HG03175 (cell line): Measurements from ENCODE around the gene CHRNA3.

Experiments
- ATAC-seq: cut with Tn5 transposase; IDR thresholded peaks from one replicate; pipeline ENCODE4 v1.9.1; 2021; ENCODE audit warnings: mild to moderate bottlenecking, moderate library complexity; ENCODE audit not compliant: unreplicated experiment

CHRNA3 gene

GRCh38 chr15:78637776-78638435 is 17.1 kb upstream of the CHRNA3 start:
- no peak for ATAC-seq

DNA sequence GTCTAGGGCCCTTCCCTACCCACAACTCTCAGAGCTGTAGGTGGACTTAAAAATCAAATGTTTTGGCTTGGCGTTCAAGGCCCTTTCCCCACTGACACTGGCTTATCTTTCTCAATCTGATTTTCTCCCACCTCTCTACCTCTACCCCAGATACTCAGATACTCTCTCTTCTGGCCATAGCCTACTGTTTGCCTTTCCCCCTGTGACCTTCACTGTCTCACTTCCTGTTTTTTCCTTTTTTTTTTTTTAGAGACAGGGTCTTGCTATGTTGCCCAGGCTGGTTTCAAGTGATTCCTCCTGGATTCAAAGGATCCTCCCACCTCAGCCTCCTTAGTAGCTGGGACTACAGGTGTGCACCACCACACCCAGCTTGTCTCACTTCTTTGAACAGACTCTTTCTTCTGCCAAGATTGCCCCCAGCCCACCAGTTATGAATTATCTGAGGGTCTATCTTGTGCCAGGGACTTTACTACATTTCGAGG is 15.6 kb upstream of the CHRNA3 start:
- no peak for ATAC-seq

DNA sequence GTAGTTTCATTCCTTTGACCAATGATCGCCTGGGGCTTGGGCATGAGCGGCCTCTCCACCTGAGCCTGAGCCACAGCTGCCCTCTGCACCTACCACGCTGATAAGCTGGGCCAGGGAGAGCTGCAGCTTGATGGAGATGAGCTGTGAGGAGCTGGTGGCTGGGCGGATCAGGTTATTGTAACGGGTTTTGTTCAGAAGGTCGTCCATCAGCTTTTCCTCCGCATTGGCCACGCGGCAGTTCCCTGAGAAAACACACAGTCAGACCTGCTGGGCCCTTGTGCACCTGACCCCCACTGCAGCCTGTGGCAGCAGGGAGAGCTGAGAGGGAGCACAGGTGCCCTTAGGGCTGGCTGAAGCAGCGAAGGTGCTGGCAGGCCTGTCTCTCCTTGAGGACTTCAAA is 14.6 kb upstream of the CHRNA3 start:
- ATAC-seq, result no peak

- no peak for ATAC-seq
Observed at GRCh38 chr15:78634210-78635145, 13.7 kb upstream of the CHRNA3 start.

DNA sequence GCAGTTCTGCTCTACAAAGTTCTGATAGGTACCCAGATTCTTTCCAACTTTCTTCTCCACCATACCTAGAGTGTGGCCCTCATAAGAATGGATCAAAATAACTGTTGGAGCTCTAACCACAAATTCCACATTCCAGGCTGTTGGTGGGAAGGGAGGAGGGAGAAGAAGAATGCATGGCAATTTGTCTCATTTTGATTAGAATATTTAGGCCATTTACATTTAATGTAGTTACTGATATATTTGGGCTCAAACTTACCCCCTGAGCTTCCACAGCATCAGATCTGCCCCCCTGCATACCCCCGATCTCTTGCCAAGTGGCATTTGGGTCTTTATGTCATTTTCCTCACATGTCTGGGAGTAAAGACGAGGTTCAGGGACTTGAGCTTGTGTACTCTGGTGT is 12.6 kb upstream of the CHRNA3 start:
- no peak for ATAC-seq

GRCh38 chr15:78630886-78631633 is 10.3 kb upstream of the CHRNA3 start:
- ATAC-seq, result no peak

DNA sequence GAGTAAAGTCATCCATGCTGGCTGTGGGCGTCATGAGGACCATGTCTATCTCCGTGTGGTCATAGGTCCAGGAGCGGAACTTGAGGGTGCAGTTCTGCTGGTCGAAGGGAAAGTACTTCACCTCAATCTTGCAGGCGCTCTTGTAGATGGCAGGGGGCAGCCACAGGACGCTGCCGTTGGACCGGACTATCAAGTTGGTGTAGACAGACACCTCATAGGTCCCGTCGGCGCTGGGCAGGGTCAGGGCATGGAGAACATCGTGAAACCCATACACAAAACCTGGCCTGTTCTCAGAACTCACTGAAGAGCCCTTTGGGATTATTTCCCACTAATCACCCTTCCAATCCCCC is 8.9 kb upstream of the CHRNA3 start:
- ATAC-seq, result no peak

GRCh38 chr15:78629031-78629715 is 8.4 kb upstream of the CHRNA3 start:
- no peak for ATAC-seq

GRCh38 chr15:78628227-78628626 is 7.4 kb upstream of the CHRNA3 start:
- no peak for ATAC-seq

GRCh38 chr15:78627348-78627747 is 6.6 kb upstream of the CHRNA3 start:
- no peak for ATAC-seq

DNA sequence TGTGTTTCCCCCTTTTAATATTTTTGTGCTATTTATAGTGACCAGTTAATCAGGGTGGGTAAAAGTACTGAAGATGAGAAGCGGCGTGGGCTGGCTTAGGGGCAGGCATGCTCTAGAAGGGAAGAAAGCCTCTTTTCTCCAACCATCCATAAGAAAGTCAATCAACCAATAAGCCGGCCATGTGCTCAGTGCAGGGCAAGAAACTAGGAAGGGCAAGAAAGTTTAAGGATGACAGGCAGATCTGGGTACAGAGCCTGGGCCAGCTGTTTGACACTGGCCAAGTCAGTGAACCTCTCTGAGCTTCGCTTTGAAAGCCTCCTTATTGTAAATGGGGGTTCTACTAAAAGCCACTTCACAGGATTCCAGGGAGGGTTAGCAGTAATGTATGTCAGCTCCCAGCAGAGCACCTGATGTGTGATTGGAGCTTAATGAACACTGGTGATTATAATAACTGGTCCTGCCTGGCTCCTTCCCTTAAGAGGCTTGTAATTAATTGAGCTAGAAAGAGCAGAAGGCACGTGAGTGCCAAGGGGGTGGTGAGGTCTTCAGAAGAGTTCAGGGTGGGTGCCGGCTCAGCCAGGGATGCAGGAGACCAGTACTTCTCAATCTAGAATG is 5.7 kb upstream of the CHRNA3 start:
- ATAC-seq, result no peak

DNA sequence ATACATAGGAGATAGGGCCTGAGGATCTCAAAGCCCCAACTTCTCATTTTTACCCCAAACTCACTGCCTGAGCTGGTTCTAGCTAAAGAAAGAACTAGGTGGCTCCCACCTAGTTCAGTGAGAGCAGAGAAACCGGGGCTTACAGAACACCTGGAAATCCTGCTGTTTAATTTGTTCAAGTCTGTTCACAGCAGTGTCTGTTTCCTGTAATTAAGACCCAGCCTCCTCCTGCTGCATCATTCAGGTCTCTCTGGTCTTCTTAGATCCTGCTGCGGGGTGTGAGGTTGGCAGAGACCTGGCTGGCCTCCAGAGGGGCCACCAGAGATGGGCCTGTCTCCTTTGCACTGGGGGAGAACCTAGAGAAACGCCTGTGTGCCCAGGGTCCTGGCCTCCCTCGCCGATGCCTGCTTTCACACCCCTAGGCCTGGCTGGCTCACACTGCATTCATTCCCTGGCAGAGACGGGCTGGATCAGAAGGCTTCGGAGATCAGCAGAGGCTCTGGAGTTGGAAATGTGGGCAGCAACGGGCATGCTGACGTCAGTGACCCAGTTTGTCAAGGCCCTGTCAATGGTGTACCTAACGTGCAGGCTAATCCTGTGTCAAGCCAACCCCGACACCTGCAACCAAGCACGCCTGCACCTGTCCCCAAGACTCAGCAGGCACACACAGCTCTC is 4.9 kb upstream of the CHRNA3 start:
- no peak for ATAC-seq

- no peak for ATAC-seq
Observed at GRCh38 chr15:78624651-78625590, 4.1 kb upstream of the CHRNA3 start.

DNA sequence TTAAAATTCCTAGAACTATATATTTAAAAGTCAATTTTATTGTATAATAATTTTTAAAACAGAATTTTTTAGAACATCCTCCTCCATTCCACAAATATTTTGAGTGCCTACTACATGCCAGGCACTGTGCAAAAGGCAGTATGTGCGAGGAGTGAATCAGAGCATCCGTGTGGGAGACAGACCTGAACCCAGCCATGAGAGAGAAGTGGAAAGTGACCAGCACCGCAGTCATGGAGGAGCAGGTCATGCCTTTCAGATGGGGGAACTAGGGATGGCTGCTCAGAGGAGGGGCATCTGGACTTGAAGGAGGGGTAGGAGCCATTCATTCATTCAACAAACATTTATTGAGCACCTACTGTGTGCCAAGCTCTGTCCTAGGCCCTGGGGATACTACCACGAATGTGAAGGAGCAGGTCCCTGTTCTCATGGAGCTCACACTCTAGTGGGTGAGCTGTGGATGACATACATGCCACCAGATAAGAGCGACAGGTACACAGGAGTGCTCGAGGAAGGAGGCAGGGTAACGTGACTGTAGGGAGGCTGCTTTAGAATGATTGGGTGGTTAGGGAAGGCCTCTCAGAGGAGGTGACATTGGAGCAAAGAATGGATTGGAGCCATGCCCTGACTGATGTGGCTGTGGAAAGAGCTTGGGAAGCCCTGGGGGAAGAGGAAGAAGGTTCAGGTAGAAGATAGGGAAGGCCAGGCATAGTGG is 3.1 kb upstream of the CHRNA3 start:
- no peak for ATAC-seq

- ATAC-seq, result no peak
Observed at GRCh38 chr15:78621810-78622402, 1.1 kb upstream of the CHRNA3 start.

DNA sequence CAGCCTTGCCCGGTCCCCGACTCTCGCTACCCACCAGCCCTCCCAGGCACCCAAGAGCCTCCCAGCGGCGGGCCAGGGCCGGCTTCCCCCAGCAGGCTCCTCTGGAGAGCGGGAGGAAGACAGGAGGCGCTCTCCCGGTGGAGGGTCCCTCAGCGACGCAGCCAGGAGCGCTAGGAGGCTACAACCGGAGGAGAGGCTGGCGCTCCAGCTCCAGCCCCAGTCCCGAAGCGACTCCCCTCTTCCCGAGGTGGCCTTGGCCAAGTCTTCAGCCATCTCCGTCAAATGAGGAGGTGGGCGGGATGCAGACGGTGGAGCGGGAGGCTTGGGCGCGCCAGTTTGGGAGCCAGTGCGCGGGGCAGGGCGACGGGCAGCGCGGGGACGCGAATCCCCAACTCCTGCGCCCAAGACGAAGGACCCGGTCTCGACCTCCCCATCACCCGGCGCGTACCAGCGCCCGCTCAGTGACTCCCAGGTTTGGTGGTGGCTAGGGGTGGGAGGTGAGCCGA is 722 bp downstream of the CHRNA3 start:
- no peak for ATAC-seq
